D721Med (cell line): Measurements from ENCODE around the gene SEMG2.

Experiments used
- DNase-seq: peaks from one replicate; pipeline ENCODE4 v3.0.0; 2011; ENCODE audit warnings: low spot score; ENCODE audit not compliant: insufficient read length
- FAIRE-seq: peaks from 2 replicates; lab custom pipeline; 2011; peaks lifted over from hg19 to GRCh38; lab: Jason Lieb, UNC
- CTCF ChIP-seq: IDR thresholded peaks from 2 replicates; pipeline ENCODE4 v1.5.1; 2012; ENCODE audit warnings: mild to moderate bottlenecking, control low read depth; ENCODE audit not compliant: insufficient read depth; ENCODE audit errors: missing control alignments

Gene SEMG2

GRCh38 chr20:45229264-45230056 is 8.3 kb downstream of the SEMG2 start:
- DNase-seq, result no peak
- no peak for FAIRE-seq
- TF ChIP-seq CTCF, result peak; percentile 24

- DNase-seq (no peak), FAIRE-seq (no peak)
- TF ChIP-seq CTCF, result no peak
Observed at GRCh38 chr20:45230631-45231030, 9.5 kb downstream of the SEMG2 start.

GRCh38 chr20:45235995-45236394 is 14.8 kb downstream of the SEMG2 start:
- FAIRE-seq (no peak), DNase-seq (no peak)
- peak; percentile 6 for TF ChIP-seq CTCF

GRCh38 chr20:45238139-45238538 is 17.0 kb downstream of the SEMG2 start:
- DNase-seq, result no peak
- FAIRE-seq, result no peak
- TF ChIP-seq CTCF, result no peak

- DNase-seq (no peak), FAIRE-seq (no peak)
- no peak for TF ChIP-seq CTCF
Observed at GRCh38 chr20:45246109-45246508, 24.9 kb downstream of the SEMG2 start.

- FAIRE-seq (no peak), DNase-seq (no peak)
- no peak for TF ChIP-seq CTCF
Observed at GRCh38 chr20:45247865-45248264, 26.7 kb downstream of the SEMG2 start.

- DNase-seq (no peak), FAIRE-seq (no peak)
- TF ChIP-seq CTCF, result no peak
Observed at GRCh38 chr20:45248609-45249008, 27.4 kb downstream of the SEMG2 start.
